ENCODE measurements around the gene RAP1GDS1.

DNA sequence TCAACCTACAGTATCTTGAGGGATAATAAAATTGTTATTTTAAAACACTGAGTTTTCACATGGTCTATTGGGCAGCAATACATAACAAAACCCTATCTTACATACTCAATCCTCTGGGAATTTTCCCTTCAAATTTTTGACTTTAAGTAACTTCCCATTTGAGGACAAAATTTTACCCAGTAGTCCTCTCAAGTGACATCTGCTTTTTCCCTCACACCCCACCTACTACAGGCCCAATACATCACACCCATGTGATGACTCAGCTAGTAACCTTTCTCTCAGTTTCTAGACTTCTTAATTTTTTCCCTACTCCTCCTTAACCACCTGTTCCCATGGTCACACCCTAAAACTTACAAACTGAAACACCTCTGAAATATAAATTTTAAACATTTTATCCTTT lies 12.2 kb upstream of the RAP1GDS1 start:
- TF ChIP-seq, protein P1, sequence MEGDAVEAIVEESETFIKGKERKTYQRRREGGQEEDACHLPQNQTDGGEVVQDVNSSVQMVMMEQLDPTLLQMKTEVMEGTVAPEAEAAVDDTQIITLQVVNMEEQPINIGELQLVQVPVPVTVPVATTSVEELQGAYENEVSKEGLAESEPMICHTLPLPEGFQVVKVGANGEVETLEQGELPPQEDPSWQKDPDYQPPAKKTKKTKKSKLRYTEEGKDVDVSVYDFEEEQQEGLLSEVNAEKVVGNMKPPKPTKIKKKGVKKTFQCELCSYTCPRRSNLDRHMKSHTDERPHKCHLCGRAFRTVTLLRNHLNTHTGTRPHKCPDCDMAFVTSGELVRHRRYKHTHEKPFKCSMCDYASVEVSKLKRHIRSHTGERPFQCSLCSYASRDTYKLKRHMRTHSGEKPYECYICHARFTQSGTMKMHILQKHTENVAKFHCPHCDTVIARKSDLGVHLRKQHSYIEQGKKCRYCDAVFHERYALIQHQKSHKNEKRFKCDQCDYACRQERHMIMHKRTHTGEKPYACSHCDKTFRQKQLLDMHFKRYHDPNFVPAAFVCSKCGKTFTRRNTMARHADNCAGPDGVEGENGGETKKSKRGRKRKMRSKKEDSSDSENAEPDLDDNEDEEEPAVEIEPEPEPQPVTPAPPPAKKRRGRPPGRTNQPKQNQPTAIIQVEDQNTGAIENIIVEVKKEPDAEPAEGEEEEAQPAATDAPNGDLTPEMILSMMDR (conservative IDR thresholded peaks at IDR 0.05): no peak
- no peak for TF ChIP-seq ZFX (IDR thresholded peaks at IDR 0.05)
